ENCODE data around the gene LPCAT1. TPM values are rescaled to one million over a fixed set of nuclear protein-coding genes. Genes with fewer than 3 reads are reported as not detected.
"Not testable (repeated sequence)": the region's sequence is repeated elsewhere in the genome, so short reads cannot be mapped to it uniquely, and the experiment has no call there.

The LPCAT1 gene
- total RNA-seq, 1 donor from 2014 or later = 176 TPM

GRCh38 chr5:1428107-1428506 lies 95.7 kb downstream of the LPCAT1 start:
- DNase-seq (ENCODE audit: low read depth) = no peak

GRCh38 chr5:1424716-1425115 lies 99.0 kb downstream of the LPCAT1 start:
- DNase-seq (ENCODE audit: low read depth) = no peak

- DNase-seq (ENCODE audit: low read depth) = no peak
Measured at GRCh38 chr5:1423901-1424603, 99.7 kb downstream of the LPCAT1 start.

GRCh38 chr5:1422522-1422921 lies 101.2 kb downstream of the LPCAT1 start:
- not testable (repeated sequence) for DNase-seq (ENCODE audit: low read depth)

GRCh38 chr5:1421521-1422341 lies 102.0 kb downstream of the LPCAT1 start:
- DNase-seq (ENCODE audit: low read depth) = no peak

GRCh38 chr5:1420211-1421195 lies 103.3 kb downstream of the LPCAT1 start:
- no peak for DNase-seq (ENCODE audit: low read depth)

GRCh38 chr5:1419476-1420210 lies 104.1 kb downstream of the LPCAT1 start:
- DNase-seq (ENCODE audit: low read depth) = no peak

- no peak for DNase-seq (ENCODE audit: low read depth)
Measured at GRCh38 chr5:1418921-1419280, 104.9 kb downstream of the LPCAT1 start.

GRCh38 chr5:1418238-1418920 lies 105.4 kb downstream of the LPCAT1 start:
- DNase-seq (ENCODE audit: low read depth) = no peak

GRCh38 chr5:1417586-1418225 lies 106.1 kb downstream of the LPCAT1 start:
- no peak for DNase-seq (ENCODE audit: low read depth)

- no peak for DNase-seq (ENCODE audit: low read depth)
Measured at GRCh38 chr5:1416856-1417469, 106.8 kb downstream of the LPCAT1 start.

- no peak for DNase-seq (ENCODE audit: low read depth)
Measured at GRCh38 chr5:1415626-1416360, 108.0 kb downstream of the LPCAT1 start.

- DNase-seq (ENCODE audit: low read depth) = no peak
Measured at GRCh38 chr5:1415059-1415425, 108.7 kb downstream of the LPCAT1 start.

GRCh38 chr5:1414311-1415058 lies 109.3 kb downstream of the LPCAT1 start:
- DNase-seq (ENCODE audit: low read depth) = no peak

- no peak for DNase-seq (ENCODE audit: low read depth)
Measured at GRCh38 chr5:1413611-1414241, 110.0 kb downstream of the LPCAT1 start.

GRCh38 chr5:1413211-1413610 lies 110.5 kb downstream of the LPCAT1 start:
- DNase-seq (ENCODE audit: low read depth) = no peak

GRCh38 chr5:1412621-1413020 lies 111.1 kb downstream of the LPCAT1 start:
- DNase-seq (ENCODE audit: low read depth) = no peak

GRCh38 chr5:1412163-1412562 lies 111.6 kb downstream of the LPCAT1 start:
- no peak for DNase-seq (ENCODE audit: low read depth)

Data from renal cortical epithelial cell (primary cell).